KBM-7 (cell line): Measurements from ENCODE around the gene DUSP12.

Experiments
- DNase-seq: peaks from one replicate; pipeline ENCODE4 v3.0.0-alpha.2; 2015
- in situ Hi-C: fragments of 300-500 bp; cut with MboI; formaldehyde crosslinking; loops from 2 replicates; pipeline ENCODE4 v1.14.3; 2020; ENCODE audit warnings: low sequenced_read_pairs, low pct_unique_long_range_greater_than_20kb, mixed read lengths

The DUSP12 gene

DNA sequence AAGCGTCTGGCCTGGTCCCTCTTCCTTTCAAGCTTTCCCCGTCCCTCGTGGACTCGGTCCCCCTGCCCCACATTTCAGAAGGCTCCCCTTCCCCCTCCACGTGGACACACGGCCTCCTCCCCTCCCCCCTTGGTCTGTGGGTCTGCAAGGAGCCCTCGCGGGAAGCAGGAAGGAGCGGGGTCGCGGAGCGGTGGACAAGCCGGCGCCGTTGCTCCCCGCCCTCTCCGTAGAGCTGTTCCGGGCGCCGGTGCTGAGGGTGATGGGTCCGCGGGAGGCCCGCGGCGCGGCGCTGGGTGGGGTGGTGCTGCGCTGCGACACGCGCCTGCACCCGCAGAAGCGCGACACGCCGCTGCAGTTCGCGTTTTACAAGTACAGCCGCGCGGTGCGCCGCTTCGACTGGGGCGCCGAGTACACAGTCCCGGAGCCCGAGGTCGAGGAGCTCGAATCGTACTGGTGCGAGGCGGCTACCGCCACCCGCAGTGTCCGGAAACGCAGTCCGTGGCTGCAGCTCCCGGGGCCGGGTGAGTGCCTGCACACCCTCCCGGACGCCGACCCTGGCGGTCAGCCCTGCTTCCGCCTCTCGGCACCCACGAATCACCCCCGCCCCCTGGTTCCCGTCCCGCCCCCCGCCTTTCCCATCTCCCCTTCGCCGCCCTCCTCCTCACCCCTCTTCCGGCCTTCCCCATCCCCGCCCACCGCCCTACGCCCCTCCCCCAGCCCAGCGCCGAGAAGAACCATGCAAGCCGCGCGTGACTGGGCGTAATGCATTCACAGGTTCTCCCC is 22.9 kb upstream of the DUSP12 start:
- in situ Hi-C loops, result no loop called here
- DNase-seq, result peak; percentile 60

DNA sequence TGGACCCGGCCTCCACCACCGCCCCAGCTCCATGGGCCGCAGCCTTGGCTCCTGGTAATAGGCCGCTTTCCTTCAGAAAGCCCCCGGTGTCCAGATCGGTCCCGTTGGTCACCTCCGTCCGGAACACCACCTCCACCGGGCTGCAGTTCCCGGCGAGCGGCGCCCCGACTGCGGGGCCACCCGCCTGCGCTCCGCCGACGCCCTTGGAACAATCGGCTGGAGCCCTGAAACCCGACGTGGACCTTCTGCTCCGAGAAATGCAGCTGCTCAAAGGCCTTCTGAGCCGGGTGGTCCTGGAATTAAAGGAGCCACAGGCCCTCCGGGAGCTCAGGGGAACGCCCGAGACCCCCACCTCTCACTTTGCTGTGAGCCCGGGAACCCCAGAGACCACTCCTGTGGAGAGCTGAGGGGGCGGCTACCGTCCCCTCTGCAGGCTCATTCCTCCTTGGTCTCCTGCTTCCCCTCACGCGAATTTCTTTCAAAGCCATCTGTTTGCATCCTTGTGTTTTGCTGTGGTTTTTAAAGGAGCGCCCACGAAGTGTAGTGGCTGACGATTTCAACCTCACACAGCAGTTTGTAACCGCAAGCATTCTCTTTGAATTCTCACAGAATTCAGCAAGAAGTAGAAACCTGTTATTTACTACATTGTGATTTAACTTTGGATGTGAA is 22.2 kb upstream of the DUSP12 start:
- in situ Hi-C loops, result no loop called here
- peak; percentile 79 for DNase-seq

DNA sequence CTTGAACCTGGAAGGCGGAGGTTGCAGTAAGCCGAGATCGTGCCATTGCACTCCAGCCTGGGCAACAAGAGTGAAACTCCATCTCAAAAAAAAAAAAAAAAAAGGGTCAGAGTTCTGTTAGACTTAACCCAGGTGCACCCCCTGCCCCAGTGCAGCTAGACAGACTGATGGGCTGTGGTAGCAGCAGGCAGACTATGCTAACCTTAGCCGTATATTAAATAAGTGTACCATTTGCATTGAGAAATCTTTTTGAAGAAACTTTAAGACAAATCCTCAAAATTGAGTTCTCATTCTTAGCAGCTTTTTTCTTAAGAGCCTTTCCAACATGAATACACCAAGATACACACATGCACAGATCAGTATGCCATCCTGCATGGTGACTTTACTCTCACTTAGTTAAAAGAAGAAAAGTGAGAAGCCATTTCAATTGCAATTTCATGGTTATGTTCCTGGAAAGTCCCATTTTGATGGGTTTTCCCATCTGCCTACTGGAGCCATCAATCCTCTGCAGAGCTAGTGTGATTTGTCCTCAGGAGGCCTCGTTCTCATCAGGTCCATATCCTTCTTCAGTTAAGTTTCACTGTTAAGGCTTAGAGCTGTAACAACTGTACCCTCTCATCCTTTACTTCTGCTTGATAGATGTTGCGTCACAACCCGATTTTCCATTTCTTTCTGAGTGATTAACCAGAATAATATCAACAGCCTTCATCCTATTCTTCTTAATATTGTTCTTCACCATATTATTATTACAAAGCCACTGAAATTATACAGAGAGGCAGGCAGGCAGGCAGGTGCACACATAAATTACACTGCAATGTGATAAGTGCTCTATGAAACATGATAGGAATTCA is 21.0 kb upstream of the DUSP12 start:
- in situ Hi-C loops, result no loop called here
- DNase-seq, result no peak

DNA sequence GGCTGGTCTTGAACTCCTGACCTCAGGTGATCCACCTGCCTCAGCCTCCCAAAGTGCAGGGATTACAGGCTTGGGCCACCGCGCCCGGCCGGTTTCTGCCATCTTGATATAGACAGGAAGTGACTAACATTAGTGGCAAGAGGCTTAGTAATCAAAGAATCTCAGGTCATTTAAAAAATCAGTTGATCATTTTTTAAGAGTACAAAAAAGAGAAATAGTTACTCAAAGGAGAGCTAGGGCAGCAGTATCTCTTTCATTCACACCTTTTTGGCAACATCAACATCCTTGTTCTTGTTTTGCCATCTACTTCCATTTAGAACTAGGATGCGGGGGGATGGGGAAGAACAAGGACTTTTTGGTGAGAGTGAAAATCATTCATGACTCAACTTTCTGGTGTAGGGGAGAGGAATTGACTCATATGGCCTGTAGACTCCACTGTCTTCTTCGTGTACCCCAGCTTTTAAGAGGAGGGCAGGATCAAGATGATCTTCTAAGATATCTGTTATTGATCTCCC is 19.5 kb upstream of the DUSP12 start:
- in situ Hi-C loops, result no loop called here
- peak; percentile 44 for DNase-seq

DNA sequence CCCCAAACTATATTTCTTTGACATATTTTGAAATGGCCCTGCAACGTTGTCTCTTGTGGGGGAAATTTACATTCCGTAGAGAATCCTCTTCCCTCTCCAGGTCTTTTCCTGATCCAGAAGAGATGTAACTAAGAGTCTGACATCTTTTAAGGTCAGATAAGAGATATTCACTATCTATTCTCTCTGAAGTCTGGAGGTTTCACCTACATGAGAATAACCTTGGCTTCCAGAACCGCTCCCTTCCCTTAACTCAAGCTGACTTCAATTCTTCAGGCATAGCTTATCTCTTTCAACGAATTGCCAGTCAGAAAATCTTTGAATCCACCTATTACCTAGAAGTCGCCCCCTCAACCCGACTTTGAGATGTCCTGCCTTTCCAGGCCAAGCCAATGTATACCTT is 18.3 kb upstream of the DUSP12 start:
- in situ Hi-C loops, result no loop called here
- no peak for DNase-seq

DNA sequence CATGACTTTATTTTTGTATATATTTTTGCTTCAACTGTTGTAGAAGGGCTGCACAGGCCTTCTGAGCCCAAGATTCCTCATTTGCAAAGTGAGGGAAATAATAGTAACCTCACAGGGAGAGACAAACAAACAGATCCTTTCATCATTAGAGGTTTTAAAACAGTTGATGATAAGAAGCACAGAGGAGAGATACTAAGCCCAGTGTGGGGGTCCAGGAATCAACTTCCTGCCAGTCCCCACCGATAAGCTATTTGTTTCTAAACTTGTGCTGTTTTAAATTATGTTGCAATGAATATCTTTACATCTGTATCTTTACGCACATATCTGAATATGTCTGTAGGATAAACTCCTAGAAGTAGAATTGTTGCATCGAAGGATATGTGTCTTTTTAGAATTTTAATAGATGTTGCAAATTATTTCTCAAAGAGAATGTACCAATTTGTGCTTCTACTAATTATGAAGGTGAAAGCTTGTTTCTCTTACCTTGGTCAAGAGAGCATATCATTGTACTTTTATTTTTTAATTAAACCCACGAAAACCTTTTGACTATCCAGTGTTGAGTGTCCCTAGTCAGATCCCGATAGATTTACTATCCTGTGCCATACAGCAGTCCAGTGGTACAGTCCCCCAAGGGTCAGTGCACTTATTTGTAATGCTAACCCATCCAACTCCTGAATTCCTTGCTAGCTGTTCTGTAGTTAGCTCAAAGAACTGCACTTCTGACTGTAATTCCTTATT is 17.4 kb upstream of the DUSP12 start:
- in situ Hi-C loops, result no loop called here

DNA sequence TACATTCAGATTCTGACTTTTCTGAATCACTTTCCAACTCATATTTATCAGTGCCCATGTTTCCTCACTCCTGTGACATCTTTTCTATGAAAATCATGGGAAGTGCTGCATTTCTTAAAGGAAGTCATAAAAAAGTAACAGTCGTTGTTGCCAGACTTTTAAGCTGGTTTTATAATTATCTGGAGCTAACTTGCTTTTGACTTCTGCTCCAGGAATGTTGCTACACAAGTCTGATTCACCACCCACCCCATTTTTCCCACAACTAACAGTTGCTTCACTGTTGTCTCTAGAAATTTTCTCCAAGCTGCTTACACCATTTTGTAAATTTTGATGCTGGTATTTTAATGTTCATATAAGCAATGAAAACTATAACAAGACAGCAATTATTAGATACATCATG is 16.1 kb upstream of the DUSP12 start:
- peak; percentile 38 for DNase-seq
- in situ Hi-C loops, result no loop called here

More for the DNA sequence above, 17.4 kb upstream of the DUSP12 start:
- DNase-seq, result no peak

DNA sequence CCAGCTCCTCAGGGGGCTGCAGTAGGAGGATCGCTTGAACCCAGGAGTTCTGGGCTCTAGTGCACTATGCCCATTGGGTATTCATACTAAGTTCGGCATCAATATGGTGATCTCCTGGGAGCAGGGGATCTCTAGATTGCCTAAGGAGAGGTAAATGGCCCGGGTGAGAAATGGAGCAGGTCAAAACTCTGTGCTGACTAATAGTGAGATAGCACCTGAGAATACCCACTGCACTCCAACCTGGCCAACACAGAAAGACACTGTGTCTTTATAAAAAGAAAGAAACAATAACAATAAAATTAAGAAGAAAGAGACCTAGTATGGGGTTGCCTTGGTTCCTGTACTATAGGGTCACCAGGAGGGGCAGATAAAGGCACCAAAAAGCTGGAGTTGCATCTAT is 13.7 kb upstream of the DUSP12 start:
- in situ Hi-C loops, result no loop called here
- no peak for DNase-seq

DNA sequence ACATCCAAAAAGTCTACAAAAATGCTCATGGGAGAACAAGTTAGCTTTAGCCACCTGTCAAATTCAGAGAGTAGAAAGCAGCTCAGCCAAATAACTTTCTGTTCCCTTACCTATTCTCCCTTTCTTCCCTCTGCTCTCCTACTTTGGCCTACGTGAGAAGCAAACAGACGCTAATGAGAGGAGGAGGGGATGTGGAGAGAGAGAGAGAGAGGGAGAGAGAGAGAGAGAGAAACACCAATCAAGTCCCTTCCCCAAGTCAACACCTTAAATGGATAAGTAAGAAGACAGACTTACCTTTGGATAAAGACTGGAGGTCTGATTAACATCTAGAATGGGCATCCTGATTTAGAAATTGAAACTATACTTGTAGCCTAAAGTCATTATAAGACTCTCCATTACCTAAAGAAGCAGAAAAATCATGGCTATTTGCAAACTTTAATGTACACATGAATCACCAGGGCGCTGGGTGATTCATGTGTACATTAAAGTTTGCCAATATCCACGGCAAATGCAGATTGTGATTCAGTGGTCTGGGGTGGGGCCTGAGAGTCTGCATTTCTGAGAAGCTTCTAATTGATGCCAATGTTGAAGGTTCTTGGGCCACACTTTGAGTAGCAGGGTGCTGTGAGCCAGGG is 13.1 kb upstream of the DUSP12 start:
- no peak for DNase-seq
- in situ Hi-C loops, result no loop called here

DNA sequence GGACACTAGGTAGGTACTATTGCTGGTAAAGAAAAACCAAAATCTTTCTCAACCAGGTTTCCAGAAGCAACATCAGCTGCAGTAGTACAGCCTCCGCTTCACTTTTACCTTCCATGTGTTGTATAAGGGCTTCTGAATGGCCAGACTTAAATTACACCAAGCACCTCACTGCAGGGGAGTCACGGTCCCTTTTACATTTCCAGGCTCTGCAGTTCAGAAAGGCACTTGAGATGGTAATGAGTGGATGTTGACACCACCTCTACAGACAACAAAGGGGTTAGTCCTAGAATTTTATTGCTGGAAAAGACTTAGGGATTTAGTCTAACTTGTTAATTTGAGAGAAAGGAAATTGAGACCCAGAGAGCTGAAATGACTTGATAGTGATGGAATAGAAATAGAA is 12.0 kb upstream of the DUSP12 start:
- in situ Hi-C loops, result no loop called here
- no peak for DNase-seq

DNA sequence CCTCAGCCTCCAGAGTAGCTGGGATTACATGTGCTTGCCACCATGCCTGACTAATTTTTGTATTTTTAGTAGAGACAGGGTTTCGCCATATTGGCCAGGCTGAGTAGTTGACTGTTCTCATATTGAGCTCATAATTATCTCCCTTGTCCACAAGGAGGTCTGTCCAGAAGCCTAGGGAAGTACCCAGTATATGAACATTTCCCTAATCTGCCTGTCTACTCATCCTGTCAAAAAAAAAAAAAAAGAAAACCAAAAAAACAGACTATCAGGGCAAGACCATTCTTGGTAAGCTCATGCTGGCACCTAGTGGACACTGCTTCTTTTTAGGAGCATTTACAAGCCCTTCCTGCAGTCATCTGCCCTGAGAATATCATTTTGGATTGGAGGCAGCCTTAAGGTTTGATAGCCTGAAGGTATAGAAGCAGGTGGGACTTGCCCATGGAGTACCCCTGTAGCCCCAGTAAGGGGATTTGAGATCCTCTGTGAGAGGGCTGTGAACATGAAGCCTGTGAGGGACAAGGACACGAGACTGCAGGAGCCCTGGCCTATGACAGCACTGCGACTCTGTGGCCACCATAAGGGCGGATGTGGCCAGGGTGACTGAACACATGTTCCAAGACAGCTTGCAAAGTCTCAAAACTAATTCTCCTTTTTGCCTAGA is 10.8 kb upstream of the DUSP12 start:
- DNase-seq, result peak; percentile 86

DNA sequence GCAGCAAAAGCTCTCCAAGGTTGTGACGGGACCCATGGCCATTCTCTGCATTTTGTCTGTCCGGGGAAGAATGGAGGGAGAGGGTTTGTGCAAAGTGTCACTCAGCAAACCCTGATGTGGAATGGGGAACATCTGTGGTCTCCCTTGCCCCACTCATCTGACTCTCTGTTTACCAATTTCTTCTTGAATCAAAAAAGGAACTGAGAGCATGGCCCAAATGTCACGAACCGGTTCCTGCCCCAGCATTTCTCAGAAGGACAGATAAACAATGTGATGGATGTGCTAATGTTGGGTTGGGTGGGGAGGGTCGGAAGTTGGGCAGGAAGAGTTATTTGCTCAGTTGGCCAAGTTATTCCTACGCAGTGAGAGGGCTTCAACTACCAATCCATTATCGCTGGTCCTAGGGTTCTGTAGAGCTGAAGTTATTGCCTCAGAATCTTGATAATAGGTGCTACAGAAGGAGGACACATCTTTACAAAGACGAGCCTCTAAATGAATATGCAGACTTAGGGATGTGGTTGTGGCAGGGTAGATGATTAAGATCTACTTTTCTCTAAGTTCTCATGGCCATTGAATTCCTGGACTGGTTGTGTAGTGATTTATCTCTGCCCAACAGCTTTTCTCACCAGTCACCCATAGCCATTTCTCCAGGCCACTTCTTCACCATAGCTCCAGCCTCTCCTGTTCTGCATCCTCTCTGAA is 9.6 kb upstream of the DUSP12 start:
- DNase-seq, result no peak
- in situ Hi-C loops, result no loop called here

More for the DNA sequence above, 10.8 kb upstream of the DUSP12 start:
- in situ Hi-C loops, result no loop called here

DNA sequence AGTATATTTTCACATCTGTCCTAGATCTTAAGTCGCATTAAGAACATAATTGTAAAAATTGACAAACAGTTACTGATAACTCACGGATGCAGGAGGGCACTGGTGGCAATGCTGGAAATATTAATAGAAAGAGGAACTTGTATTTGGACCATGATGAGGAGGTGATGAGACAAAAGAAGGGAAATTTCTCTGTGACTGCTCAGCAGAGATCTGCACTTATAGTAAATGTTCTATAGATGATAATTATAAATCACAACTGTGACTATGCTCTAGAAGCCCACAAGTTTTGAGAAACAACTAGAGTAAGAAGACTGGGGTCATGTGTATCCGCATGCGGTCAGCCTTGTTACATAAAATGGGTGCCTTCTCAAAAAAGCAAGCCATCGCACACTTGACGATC is 8.7 kb upstream of the DUSP12 start:
- in situ Hi-C loops, result no loop called here
- DNase-seq, result no peak

DNA sequence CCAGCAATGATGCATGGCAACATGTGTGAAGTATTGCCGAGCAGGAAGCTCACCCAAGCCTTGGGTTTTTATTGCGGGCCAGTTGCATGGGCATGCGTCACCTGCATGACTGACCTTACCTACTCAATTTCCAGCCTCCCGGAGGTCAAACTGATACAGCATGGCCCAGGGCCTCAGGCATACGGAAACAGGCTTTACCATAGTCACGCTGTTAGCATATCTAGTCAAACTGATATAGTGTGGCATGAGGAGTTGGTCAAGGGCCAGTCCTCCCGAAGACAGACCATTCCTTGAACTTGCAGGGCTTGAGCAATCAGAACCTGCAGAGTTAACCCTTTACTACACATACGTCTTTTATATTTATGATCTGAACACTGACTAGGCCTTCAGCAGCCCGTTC is 6.4 kb upstream of the DUSP12 start:
- in situ Hi-C loops, result no loop called here
- no peak for DNase-seq

DNA sequence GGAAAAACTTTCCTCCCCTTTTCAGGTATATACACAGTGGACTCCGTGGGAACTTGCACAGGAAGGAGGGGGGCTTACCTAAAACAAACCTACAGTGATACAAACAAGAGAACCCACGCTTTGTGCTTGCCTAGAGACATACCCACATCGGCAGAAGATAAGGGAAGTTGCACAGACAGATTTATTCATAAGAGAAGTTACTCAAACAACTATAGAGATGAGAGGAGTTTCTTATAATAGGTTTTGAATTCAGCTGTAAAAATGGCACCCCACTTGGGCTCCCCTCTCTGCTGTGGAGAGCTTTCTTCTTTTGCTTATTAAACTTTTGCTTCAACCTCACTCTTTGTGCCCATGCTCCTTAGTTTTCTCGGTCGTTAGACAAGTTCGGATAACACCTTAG is 1.8 kb upstream of the DUSP12 start:
- DNase-seq, result no peak
- in situ Hi-C loops, result no loop called here

DNA sequence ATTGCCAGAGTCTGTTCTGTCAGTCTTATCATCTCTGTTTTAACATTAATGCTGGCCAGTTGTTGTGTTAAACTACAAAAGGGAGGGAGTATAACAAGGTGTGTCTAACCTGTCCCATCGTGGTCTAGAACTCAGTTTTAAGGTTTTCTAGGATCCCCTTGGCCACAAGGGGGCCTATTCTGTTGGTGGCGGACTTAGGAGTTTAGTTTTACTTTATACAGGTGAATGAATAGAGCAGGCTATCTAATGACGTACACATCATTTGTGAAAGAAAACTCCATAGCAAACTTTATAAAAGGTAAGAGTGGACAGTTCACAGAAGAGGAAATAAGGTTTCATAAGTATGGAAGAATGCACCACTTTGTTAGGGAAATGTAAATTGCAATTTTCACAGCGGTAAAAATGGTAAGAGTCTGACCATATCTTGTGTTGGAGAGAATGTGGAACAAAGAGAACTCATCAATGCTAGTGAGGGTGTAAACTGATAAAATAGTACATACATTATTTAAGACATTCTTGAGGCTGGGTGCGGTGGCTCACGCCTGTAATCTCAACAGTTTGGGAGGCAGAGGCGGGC is 14.0 kb downstream of the DUSP12 start:
- in situ Hi-C loops, result no loop called here
- peak; percentile 46 for DNase-seq
